Activated T-cell treated with anti-CD3 and anti-CD28 coated beads, Interleukin-2, amount 50 U/mL, for 4 hours (primary cell): ENCODE measurements around the gene AP1AR. TPM values are rescaled to one million over a fixed set of nuclear protein-coding genes. Genes with fewer than 3 reads are reported as not detected.

ENCODE experiments used
- ATAC-seq, 2 donors: fragments of 200-7000 bp; cut with Tn5 transposase; one replicate each; pipeline ENCODE4 v1.10.0; 2021
- DNase-seq: peaks from one replicate; pipeline ENCODE4 v3.0.0-alpha.2; 2020
- H3K27me3 Mint-ChIP-seq: one replicate; pipeline ENCODE4 v1.8.0; 2021; ENCODE audit warnings: low read depth, mixed read lengths
- H3K36me3 Mint-ChIP-seq: one replicate; pipeline ENCODE4 v1.8.0; 2022; ENCODE audit warnings: mixed read lengths; ENCODE audit not compliant: insufficient read depth
- H3K4me1 Mint-ChIP-seq: one replicate; pipeline ENCODE4 v1.8.0; 2021; ENCODE audit warnings: low read depth, mixed read lengths
- H3K4me3 Mint-ChIP-seq: one replicate; pipeline ENCODE4 v1.8.0; 2021; ENCODE audit warnings: mild to moderate bottlenecking, moderate library complexity, mixed read lengths
- H3K9me3 Mint-ChIP-seq: one replicate; pipeline ENCODE4 v1.8.0; 2021; ENCODE audit warnings: mixed read lengths
- total RNA-seq, 3 donors: library from RNA; stranded (reverse); gene quantifications; one replicate each; pipeline ENCODE4 v1.2.1, GENCODE V29; 2021

The AP1AR gene
- total RNA-seq, 3 donors from 2014 or later, result 19.1 to 27.4 (median 20.6) TPM

- Mint-ChIP-seq H3K27me3 (no peaks in the 10 kb centered on the region), H3K36me3 (peaks cover 7% of the 10 kb centered on the region), H3K4me1 (peaks cover 7% of the 10 kb centered on the region), H3K4me3 (no peak overlapping the region), H3K9me3 (no peaks in the 10 kb centered on the region)
- ATAC-seq, result no peak
- DNase-seq, result no peak
Measured at GRCh38 chr4:112247021-112247420, 15.4 kb downstream of the AP1AR start.

GRCh38 chr4:112251019-112251643, 19.5 kb downstream of the AP1AR start:
- H3K36me3 Mint-ChIP-seq, result peaks cover 5% of the 10 kb centered on the region
- ATAC-seq (no peak), DNase-seq (no peak)
- H3K27me3 Mint-ChIP-seq, result no peaks in the 10 kb centered on the region
- no peak overlapping the region for H3K4me3 Mint-ChIP-seq
- H3K4me1 Mint-ChIP-seq, result peaks cover 2% of the 10 kb centered on the region
- H3K9me3 Mint-ChIP-seq, result no peaks in the 10 kb centered on the region

GRCh38 chr4:112252234-112252633, 20.6 kb downstream of the AP1AR start:
- Mint-ChIP-seq H3K27me3 (no peaks in the 10 kb centered on the region), H3K4me1 (peaks cover 2% of the 10 kb centered on the region), H3K9me3 (no peaks in the 10 kb centered on the region), H3K4me3 (no peak overlapping the region), H3K36me3 (peaks cover 6% of the 10 kb centered on the region)
- DNase-seq (no peak), ATAC-seq (no peak)

- Mint-ChIP-seq H3K4me3 (no peak overlapping the region), H3K27me3 (no peaks in the 10 kb centered on the region), H3K9me3 (no peaks in the 10 kb centered on the region), H3K4me1 (peaks cover 2% of the 10 kb centered on the region), H3K36me3 (peaks cover 6% of the 10 kb centered on the region)
- ATAC-seq (no peak), DNase-seq (no peak)
Measured at GRCh38 chr4:112253382-112254000, 21.9 kb downstream of the AP1AR start.

GRCh38 chr4:112257098-112257497, 25.5 kb downstream of the AP1AR start:
- Mint-ChIP-seq H3K4me1 (peaks cover 2% of the 10 kb centered on the region), H3K4me3 (no peak overlapping the region), H3K36me3 (peaks cover 10% of the 10 kb centered on the region), H3K9me3 (no peaks in the 10 kb centered on the region), H3K27me3 (no peaks in the 10 kb centered on the region)
- ATAC-seq (no peak), DNase-seq (no peak)

GRCh38 chr4:112266823-112267222, 35.2 kb downstream of the AP1AR start:
- H3K9me3 Mint-ChIP-seq, result no peaks in the 10 kb centered on the region
- H3K36me3 Mint-ChIP-seq, result peaks cover 19% of the 10 kb centered on the region
- H3K4me3 Mint-ChIP-seq, result no peak overlapping the region
- H3K27me3 Mint-ChIP-seq, result no peaks in the 10 kb centered on the region
- DNase-seq (no peak), ATAC-seq (no peak)
- peaks cover 23% of the 10 kb centered on the region for H3K4me1 Mint-ChIP-seq

GRCh38 chr4:112270051-112270450, 38.5 kb downstream of the AP1AR start:
- Mint-ChIP-seq H3K4me1 (peaks cover 43% of the 10 kb centered on the region), H3K36me3 (peaks cover 12% of the 10 kb centered on the region), H3K27me3 (no peaks in the 10 kb centered on the region), H3K4me3 (no peak overlapping the region), H3K9me3 (no peaks in the 10 kb centered on the region)
- ATAC-seq (no peak), DNase-seq (no peak)

- ATAC-seq (peak; percentile 24 to 45), DNase-seq (no peak)
- Mint-ChIP-seq H3K9me3 (no peaks in the 10 kb centered on the region), H3K36me3 (peaks cover 15% of the 10 kb centered on the region), H3K27me3 (no peaks in the 10 kb centered on the region), H3K4me1 (peaks cover 45% of the 10 kb centered on the region), H3K4me3 (no peak overlapping the region)
Measured at GRCh38 chr4:112270640-112271421, 39.2 kb downstream of the AP1AR start.

GRCh38 chr4:112272292-112272691, 40.7 kb downstream of the AP1AR start:
- Mint-ChIP-seq H3K4me3 (no peak overlapping the region), H3K4me1 (peaks cover 49% of the 10 kb centered on the region), H3K9me3 (no peaks in the 10 kb centered on the region), H3K36me3 (peaks cover 23% of the 10 kb centered on the region), H3K27me3 (no peaks in the 10 kb centered on the region)
- DNase-seq (no peak), ATAC-seq (no peak)

- Mint-ChIP-seq H3K36me3 (peaks cover 25% of the 10 kb centered on the region), H3K4me1 (peaks cover 69% of the 10 kb centered on the region), H3K9me3 (no peaks in the 10 kb centered on the region), H3K4me3 (no peak overlapping the region), H3K27me3 (no peaks in the 10 kb centered on the region)
- no peak for DNase-seq
- no peak for ATAC-seq
Measured at GRCh38 chr4:112274959-112275358, 43.4 kb downstream of the AP1AR start.

GRCh38 chr4:112276113-112276512, 44.5 kb downstream of the AP1AR start:
- no peaks in the 10 kb centered on the region for H3K9me3 Mint-ChIP-seq
- H3K4me3 Mint-ChIP-seq, result no peak overlapping the region
- ATAC-seq, result no peak
- DNase-seq, result no peak
- H3K27me3 Mint-ChIP-seq, result no peaks in the 10 kb centered on the region
- peaks cover 25% of the 10 kb centered on the region for H3K36me3 Mint-ChIP-seq
- H3K4me1 Mint-ChIP-seq, result peaks cover 69% of the 10 kb centered on the region

GRCh38 chr4:112277220-112277619, 45.6 kb downstream of the AP1AR start:
- ATAC-seq (no peak), DNase-seq (no peak)
- Mint-ChIP-seq H3K4me3 (no peak overlapping the region), H3K27me3 (no peaks in the 10 kb centered on the region), H3K4me1 (peaks cover 70% of the 10 kb centered on the region), H3K9me3 (no peaks in the 10 kb centered on the region), H3K36me3 (peaks cover 33% of the 10 kb centered on the region)

GRCh38 chr4:112277705-112278448, 46.3 kb downstream of the AP1AR start:
- ATAC-seq (no peak), DNase-seq (no peak)
- no peaks in the 10 kb centered on the region for H3K9me3 Mint-ChIP-seq
- H3K27me3 Mint-ChIP-seq, result no peaks in the 10 kb centered on the region
- peaks cover 35% of the 10 kb centered on the region for H3K36me3 Mint-ChIP-seq
- H3K4me1 Mint-ChIP-seq, result peaks cover 70% of the 10 kb centered on the region
- H3K4me3 Mint-ChIP-seq, result no peak overlapping the region
